Left lung (tissue), 10 donors: ENCODE measurements around the gene WBP1L. TPM values are rescaled to one million over a fixed set of nuclear protein-coding genes. Genes with fewer than 3 reads are reported as not detected.

Experiments used
- ATAC-seq: fragments of 200-7000 bp; cut with Tn5 transposase; one replicate; pipeline ENCODE4 v1.9.1; 2020; ENCODE audit warnings: moderate library complexity
- DNase-seq, 4 donors: peaks; one replicate each; pipeline ENCODE4 v3.0.0-alpha.2; 2013 to 2020
- H3K27ac ChIP-seq, 2 donors: fragments of 200-600 bp; sonication (generic) in 1 of 2; one replicate each; pipeline versions ENCODE4 v1.5.0 to v1.8.0; 2020 to 2021
- H3K27me3 ChIP-seq, 2 donors: fragments of 200-600 bp; sonication (generic) in 1 of 2; one replicate each; pipeline versions ENCODE4 v1.5.0 to v1.8.0; 2020 to 2021
- H3K36me3 ChIP-seq, 2 donors: fragments of 200-600 bp; sonication (generic) in 1 of 2; one replicate each; pipeline versions ENCODE4 v1.5.0 to v1.8.0; 2020 to 2021
- H3K4me1 ChIP-seq, 2 donors: fragments of 200-600 bp; one replicate each; pipeline ENCODE4 v1.8.0; 2021
- H3K4me3 ChIP-seq, 2 donors: fragments of 200-600 bp; sonication (generic) in 1 of 2; one replicate each; pipeline versions ENCODE4 v1.5.0 to v1.8.0; 2020 to 2021; ENCODE audit warnings: mild to moderate bottlenecking in 1 of 2
- H3K9me3 ChIP-seq, 2 donors: fragments of 200-600 bp; sonication (generic) in 1 of 2; one replicate each; pipeline versions ENCODE4 v1.5.0 to v1.8.0; 2020 to 2021
- intact Hi-C, 2 donors: fragments of 100-400 bp; cut with DNase I; formaldehyde crosslinking; loops; one replicate each; pipeline versions ENCODE4 v1.11.2 to v1.14.2; 2022
- polyA plus RNA-seq, 6 donors: library from polyadenylated mRNA; unstranded; fragments of 120-200 nt; gene quantifications; one replicate each; pipeline ENCODE4 v1.2.1, GENCODE V29; 2013; ENCODE audit not compliant: insufficient read length in 6 of 6
- total RNA-seq, 2 donors: library from RNA; stranded (reverse); fragmentation: NEBNext Ultra II Directional; extraction: Animal tissue kit (Norgen Biotek cat#: 25700); gene quantifications; one replicate each; pipeline ENCODE4 v1.2.1, GENCODE V29; 2021
- TF ChIP-seq, protein P1 (sequence below), 2 donors: fragments of 200-600 bp; sonication (generic) in 1 of 2; IDR thresholded peaks; one replicate each; pipeline versions ENCODE4 v1.5.0 to v1.8.0; 2021; ENCODE audit warnings: antibody characterized with exemption in 2 of 2
- donor health status: DM: no; HTN: yes; CAD: no.
- donor health status: DM: no; HTN: no; CAD: no.

The WBP1L gene
- total and polyA plus RNA-seq, 8 donors = 42.6 to 49.8 (median 45.9) TPM

DNA sequence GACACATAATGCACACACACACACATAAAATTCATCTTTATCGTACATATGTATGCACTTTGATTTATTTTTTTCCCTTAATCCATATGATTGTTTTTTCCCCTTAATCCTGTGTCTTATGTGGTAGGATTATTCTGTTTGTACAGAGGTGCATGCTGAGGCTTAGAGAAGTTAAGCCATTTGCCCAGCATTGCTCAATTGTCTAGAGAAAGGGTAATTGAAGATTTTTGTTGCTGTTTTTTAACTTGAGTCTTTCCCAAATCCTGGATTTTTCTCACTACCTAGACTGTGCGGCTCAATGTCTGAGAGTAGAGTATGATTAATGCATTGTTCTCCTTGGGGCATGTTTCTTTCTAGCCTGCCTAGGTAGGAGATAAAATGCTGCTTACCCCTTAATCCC, 35.0 kb downstream of the WBP1L start:
- Histone ChIP-seq H3K27ac (peak overlapping the region; percentile 13 to 96), H3K36me3 (no peaks in the 10 kb centered on the region), H3K9me3 (no peaks in the 10 kb centered on the region), H3K27me3 (no peaks in the 10 kb centered on the region), H3K4me3 (no peak overlapping the region), H3K4me1 (peaks cover 73 to 98% of the 10 kb centered on the region in 2 donors)
- TF ChIP-seq, protein P1, sequence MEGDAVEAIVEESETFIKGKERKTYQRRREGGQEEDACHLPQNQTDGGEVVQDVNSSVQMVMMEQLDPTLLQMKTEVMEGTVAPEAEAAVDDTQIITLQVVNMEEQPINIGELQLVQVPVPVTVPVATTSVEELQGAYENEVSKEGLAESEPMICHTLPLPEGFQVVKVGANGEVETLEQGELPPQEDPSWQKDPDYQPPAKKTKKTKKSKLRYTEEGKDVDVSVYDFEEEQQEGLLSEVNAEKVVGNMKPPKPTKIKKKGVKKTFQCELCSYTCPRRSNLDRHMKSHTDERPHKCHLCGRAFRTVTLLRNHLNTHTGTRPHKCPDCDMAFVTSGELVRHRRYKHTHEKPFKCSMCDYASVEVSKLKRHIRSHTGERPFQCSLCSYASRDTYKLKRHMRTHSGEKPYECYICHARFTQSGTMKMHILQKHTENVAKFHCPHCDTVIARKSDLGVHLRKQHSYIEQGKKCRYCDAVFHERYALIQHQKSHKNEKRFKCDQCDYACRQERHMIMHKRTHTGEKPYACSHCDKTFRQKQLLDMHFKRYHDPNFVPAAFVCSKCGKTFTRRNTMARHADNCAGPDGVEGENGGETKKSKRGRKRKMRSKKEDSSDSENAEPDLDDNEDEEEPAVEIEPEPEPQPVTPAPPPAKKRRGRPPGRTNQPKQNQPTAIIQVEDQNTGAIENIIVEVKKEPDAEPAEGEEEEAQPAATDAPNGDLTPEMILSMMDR (IDR thresholded peaks at IDR 0.05) = no peak
- intact Hi-C loops = no loop called here
- DNase-seq (no peak), ATAC-seq (no peak)

DNA sequence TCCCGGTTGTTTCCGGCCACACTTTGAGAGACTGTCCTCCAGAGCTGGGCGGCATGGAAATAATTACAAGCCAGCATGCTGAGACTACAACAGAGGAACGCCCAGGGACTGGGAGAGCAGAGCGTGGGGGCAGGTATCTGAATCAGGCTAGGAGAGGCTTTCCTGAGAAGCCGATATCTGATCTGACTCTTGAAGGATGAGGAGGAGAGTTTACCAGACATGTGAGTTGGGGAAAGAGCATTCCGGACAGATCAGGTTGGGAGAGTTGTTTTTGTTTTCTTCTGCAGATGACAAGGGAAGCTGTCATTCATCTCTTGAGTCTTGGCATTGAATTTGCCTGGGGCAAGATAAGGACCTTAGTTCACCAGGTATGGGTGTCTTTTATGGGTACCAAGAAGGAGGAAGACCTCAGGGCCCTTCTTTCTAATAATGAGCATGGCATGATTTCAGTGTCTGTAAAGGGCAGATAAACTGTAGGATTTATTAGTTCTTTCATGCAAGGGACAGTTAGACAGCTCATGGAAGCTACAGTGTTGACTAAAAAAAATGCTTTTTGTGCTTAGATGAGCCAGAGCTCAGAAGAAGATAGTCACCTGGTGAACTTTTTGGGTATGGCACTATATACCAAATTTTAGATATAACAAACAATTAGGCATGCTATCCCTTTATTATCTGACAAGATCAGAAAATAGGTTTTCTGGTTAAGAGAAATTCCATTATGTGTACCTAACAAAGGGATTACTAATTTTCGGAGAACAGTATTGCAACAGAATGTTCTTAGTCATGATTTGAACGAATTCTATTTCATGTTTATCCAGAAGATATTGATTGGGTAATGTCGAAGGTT, 36.2 kb downstream of the WBP1L start:
- Histone ChIP-seq H3K36me3 (no peaks in the 10 kb centered on the region), H3K4me1 (peaks cover 67 to 98% of the 10 kb centered on the region in 2 donors), H3K27ac (peak overlapping the region; percentile 14 to 27), H3K9me3 (no peaks in the 10 kb centered on the region), H3K27me3 (no peaks in the 10 kb centered on the region), H3K4me3 (no peak overlapping the region)
- ATAC-seq (no peak), DNase-seq (no peak)
- TF ChIP-seq, protein P1 (IDR thresholded peaks at IDR 0.05) = no peak
- intact Hi-C loops = no loop called here

DNA sequence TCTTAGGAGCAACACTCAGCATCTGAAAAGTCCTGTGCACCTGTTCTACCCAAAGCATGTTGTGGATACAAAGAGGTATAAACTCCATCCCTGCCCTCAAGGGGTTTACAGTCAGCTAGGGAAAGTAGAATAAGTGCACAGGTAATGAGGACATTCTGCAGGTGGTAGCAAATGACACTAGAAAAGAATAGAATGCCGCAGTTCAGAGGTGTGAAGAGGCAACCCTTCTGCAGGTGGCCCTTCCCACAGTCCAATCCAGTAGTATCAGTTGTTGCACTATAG, 36.7 kb downstream of the WBP1L start:
- Histone ChIP-seq H3K27me3 (no peaks in the 10 kb centered on the region), H3K27ac (peak overlapping the region; percentile 77 to 91), H3K4me3 (no peak overlapping the region), H3K4me1 (peaks cover 68 to 98% of the 10 kb centered on the region in 2 donors), H3K36me3 (no peaks in the 10 kb centered on the region), H3K9me3 (no peaks in the 10 kb centered on the region)
- DNase-seq = no peak
- intact Hi-C loops = no loop called here
- TF ChIP-seq, protein P1 (IDR thresholded peaks at IDR 0.05) = no peak
- no peak for ATAC-seq

DNA sequence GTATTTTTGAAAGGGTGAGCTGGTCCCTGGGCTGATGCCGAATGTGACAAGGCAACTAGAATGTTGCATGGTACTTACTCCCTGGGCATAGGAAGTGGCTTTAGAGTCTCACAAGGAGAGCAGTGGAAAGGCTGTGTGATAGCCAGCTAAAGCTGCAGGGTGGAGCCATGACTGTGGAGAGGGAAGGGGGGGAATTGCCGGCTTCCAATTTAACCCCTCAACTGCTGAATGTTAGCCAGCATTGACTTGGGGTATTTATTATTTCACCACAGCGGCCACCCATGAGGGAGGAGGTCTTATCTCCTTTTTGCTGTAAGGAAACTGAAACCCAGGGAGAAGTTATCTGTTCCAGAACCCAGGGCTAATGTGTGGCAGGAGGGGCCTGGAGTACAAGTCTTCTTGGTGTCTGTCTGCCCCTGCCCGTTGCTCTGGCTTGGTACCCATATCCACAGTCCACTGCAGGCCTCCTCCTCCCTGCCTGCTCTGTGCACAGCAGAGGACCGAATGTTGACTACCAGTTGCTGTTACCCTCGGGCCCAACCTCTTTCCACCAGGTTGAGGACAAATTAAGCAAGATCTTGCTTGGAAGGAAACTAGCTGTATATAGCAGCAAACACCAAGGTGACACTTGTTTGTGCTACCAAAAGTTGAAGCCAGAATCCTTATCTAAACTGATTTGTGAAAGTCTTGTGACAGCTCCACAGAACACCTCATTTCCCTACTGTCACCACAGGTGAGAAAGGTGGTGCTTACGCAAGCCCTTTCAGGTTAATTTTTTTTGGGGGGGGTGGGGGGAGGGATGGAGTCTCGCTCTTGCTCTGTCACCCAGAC, 37.6 kb downstream of the WBP1L start:
- Histone ChIP-seq H3K27me3 (no peaks in the 10 kb centered on the region), H3K4me3 (no peak overlapping the region), H3K4me1 (peaks cover 68 to 98% of the 10 kb centered on the region in 2 donors), H3K36me3 (no peaks in the 10 kb centered on the region), H3K27ac (peak overlapping the region; percentile 77 to 91), H3K9me3 (no peaks in the 10 kb centered on the region)
- intact Hi-C loops = no loop called here
- TF ChIP-seq, protein P1 (IDR thresholded peaks at IDR 0.05) = no peak
- ATAC-seq = peak; percentile 10
- peak in 1 of 4 donors; percentile 64 for DNase-seq

DNA sequence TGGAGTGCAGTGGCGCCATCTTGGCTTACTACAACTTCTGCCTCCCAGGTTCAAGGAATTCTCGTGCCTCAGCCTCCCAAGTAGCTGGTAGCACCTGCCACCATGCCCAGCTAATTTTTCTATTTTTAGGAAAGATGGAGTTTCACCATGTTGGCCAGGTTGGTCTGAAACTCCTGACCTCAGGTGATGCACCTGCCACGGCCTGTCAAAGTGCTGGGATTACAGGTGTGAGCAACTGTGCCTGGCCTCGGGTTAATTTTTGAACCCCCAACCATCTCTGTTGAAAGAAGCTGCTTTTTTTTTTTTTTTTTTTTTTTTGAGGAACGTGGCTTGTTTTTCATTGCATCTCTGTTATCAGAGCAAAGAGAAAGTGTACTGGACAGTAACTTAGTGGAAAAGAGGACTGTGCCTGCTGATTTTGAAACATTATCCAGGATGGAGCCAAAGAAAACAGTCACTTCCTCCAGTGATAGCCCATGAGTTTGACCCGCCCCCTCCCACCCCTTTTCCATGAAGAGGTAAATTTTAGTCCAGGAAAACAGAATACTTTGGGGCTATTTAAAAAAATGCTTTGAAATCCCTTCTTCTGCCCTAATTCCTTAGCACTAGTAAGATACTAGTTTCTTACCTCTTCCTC, 38.3 kb downstream of the WBP1L start:
- H3K9me3 ChIP-seq = no peaks in the 10 kb centered on the region
- ATAC-seq (peak; percentile 26), DNase-seq (peak in 1 of 4 donors; percentile 68)
- intact Hi-C loops = no loop called here
- H3K4me3 ChIP-seq = no peak overlapping the region
- TF ChIP-seq, protein P1 (IDR thresholded peaks at IDR 0.05) = no peak
- H3K27ac ChIP-seq = peak overlapping the region; percentile 77 to 91
- H3K36me3 ChIP-seq = no peaks in the 10 kb centered on the region
- H3K27me3 ChIP-seq = no peaks in the 10 kb centered on the region
- peaks cover 72 to 98% of the 10 kb centered on the region in 2 donors for H3K4me1 ChIP-seq
